Fibroblast of the conjunctiva (primary cell): Measurements from ENCODE around the gene BET1.
A peak's percentile ranks its signal among the peaks of the same experiment; 100 is the strongest.

ENCODE experiments used
- DNase-seq: peaks from one replicate; pipeline ENCODE4 v3.0.0-alpha.2; 2010; ENCODE audit warnings: low read depth

BET1 gene

DNA sequence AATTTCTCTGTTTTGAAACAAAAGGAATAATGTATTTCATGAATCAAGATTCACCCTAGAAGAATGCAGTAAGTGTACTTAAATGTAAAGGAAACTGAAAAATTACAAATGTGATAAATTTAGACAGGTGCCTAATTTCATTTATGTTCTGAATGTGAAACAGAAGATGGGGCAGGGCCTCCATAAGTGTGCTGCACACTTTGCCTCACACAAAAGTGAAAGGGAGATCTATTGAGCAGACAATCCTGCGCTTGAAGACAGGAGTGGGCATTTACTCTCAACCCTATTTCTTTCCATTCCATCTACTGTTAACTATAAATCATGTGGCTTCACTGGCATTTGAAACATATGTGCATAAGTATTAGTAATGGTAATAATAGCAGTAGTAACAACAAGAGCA lies 46.4 kb downstream of the BET1 start:
- no peak for DNase-seq

DNA sequence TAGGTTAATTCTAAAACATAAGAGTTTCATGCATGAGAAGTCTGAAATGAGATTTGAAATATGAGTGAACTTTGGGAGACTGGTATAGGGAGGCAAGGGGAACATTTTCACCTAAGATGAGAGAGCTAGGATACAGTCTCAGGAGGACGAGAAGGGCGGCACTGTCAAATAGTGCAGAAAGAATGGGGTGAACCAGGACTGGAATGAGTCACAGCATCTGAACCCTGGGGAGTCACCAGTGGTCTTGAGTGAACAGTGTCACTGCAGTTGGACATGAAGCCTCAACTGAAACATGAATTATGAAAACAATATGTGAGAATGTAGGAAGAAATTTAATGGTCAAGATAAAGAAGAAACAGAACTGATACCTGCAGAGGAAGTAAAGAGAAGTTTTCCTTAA lies 48.9 kb downstream of the BET1 start:
- DNase-seq, result no peak

DNA sequence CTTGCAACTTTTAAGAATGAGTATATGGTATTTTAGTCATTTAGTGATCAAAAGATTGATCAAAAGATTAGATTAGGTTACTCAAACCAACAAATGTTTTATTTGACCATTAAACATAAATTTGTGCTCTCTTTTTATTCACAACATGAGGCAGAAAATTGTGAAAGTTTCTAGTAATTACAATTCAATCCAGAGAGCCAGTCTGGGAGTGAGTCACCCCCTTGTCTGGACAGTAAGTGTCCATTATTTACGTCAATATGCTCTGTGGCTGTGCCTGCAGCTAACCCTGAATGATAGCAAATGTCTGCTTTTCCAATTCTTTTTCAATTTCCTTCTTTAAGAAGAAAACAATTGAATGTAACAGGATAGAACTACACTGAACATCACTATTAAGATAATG lies 54.7 kb downstream of the BET1 start:
- DNase-seq, result peak; percentile 14

DNA sequence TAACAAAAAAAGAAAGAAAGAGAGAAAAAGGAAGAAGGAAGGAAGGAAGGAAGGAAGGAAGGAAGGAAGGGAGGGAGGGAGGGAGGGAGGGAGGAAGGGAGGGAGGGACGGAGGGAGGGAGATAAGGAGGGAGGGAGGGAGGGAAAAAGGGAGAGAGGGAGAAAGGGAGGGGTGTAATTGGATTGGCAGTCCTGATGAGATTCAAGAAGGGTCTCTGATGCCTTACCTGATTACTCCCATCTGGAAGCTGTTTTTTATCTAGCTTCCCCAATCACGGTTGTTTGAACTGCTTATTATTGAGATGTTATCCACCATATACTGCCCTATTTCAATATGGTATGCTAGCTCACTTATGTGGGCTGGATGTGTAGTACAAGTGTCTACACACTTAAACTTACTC lies 55.3 kb downstream of the BET1 start:
- DNase-seq, result no peak

DNA sequence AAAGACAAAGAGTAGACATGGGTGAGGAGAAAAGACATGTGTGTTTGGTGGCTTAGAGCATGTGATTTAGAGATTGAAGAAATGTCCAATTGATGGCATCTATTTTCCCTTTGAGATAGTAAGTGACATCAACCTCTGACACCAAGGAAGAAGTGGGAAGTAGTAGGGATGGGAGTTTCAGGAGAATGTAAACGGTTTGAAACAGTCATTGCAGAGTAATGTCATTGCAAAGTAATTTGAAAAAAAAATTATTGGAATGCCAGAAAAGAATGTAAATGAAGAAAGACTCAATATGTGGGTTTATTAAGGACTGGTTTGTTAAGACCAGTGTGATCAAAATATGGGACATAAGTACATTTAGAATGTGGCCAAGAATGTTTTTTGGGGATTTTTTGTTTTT lies 56.0 kb downstream of the BET1 start:
- no peak for DNase-seq

DNA sequence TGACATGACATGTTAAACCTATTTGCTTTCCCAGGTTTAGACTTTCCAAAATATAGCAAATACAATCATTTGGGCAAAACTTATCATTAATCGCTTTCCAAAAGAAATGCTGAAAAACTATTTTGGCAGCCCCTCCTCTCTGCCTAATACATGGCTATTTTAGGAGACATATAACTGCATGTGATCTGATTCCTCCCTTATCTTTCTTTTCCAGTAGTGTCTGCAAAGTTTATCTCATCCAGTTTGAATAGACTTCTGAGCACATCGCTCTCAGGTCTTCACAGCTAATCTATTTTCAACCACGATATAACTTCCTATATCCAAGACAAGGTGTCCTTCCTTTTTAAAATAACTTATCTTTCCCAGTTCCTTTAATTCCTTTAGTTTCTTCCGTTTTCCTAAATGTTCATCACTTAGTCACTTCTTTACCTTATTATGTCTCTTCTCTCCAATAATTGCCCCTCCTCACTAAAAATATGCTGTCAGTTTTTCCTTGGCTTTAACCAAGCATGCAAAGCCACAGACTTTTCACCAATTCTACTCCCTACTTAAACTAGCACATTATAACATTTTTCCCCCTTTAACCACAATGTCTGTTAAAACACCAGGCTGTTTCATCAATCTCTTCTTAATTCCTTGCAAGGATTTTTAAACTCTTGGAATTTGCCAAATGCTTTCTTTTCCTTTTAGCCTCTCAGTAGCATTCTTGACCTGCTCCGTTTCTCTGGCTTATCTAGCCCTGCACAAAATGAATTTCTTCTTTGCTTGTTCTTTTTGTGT lies 58.2 kb downstream of the BET1 start:
- no peak for DNase-seq

DNA sequence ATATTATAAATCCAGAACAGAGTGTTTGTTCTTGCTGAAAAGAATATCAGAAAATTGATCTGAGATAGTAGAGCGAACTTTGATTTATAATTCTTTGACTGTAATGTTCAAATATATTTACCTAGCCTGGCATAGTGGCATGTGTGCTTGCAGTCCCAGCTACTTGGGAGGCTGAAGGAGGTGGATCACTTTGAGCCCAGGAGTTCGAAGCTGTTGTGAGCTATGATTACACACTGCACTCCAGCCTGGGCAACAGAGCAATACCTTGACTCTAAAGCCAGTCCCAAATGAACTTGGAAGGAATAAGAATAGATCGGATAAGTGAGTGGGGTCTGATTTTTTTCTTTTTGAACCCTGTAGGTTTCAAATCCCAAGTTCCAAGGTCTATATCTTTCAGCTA lies 59.1 kb downstream of the BET1 start:
- DNase-seq, result no peak

DNA sequence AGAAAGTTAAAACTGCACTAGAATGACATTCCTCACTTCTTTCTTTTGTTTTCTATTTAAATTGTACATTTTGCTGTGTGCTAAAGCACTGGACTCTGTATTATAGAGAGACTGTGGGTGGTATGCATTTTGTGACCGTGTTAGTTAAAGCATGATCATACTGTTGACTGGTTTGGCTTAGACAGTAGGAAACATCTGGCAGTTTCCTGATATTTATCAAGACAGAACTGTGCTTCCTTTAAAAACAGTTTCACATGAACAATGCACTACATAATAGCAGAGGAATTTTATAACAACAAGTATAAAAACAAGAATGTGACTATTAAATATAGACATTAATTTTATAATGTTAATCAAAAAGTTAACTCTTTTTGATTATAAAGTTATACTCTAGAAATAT lies 59.5 kb downstream of the BET1 start:
- DNase-seq, result no peak

DNA sequence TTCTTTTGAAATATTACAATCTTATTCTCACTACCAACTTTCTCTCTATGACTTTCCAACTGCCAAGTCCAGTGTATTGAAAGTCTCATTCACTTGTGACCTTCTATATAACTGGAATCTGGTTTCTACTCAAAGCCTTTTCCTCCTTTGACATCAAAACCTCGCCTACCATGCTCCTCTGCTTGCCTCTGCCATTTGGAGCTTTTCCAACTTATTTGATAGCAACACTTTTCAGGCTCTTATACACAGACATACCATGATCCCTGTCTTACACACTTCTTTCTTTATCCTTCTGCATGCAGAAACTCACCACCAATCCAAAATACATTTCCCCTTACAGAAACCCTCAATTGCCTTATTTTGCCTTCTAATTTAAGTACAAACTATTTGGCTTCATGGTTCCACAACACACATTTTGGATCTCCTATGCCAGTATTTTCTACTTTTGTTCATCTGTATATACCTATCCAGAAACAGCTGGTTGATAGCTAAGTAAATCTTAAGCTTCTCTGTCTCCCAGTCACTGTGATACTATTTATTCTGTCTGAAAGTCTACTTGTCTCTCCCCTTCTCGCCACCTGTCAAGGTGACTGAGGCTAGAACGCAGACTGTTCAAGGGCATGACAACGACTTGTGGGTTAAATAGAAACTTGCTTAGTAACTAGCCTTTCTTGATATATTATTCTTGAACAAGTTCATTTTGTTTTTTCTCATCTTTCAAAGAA lies 60.2 kb downstream of the BET1 start:
- no peak for DNase-seq
